GM21529 (cell line): ENCODE results near the gene PALS1.
"Not testable (repeated sequence)": the region's sequence is repeated elsewhere in the genome, so short reads cannot be mapped to it uniquely, and the experiment has no call there.

Experiments
- ATAC-seq: cut with Tn5 transposase; IDR thresholded peaks from one replicate; pipeline ENCODE4 v1.9.1; 2021; ENCODE audit not compliant: unreplicated experiment

The PALS1 gene

DNA sequence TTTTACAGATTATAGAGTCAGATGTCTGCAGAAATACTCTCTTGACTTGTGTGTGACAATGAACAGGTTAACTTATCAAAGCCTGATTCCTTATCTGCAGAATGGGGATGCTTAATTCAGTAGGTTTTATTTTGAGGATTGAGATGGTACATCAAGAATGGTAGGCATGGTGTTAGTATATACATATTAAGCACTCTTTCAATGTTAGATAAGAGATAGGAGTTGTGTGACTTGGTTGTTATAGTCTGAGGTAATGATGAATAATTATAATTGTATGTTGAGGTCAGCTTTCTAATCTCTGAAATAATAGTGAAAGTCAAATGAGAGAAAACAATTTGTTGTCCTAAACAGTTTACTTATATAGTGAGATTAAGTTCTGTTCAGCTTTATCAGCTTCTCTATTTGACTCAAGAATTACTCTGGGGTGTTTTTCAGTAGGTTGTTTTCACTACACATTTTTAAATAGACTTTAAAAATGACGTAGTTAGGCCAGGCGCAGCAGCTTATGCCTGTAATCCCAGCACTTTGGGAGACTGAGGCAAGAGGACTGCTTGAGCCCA is 11.9 kb downstream of the PALS1 start:
- no peak for ATAC-seq

DNA sequence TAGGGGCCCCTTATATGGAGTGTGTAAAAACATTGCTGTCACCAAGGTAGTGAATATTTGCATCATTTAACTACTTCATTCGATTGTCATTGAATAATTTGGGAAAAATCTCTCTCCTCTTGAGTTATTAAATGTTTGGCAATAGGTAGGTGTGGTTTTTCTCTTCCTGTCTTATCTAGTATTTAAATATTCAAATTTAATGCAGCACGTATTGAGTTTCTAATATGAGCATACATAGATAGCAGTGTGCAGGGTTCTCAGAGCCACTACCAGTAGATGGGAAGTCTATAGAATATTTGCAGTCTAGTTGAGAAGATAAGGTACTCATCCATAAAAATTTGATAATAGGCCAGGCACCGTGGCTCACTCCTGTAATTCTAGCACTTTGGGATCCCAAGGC is 16.7 kb downstream of the PALS1 start:
- no peak for ATAC-seq

- no peak for ATAC-seq
Measured at GRCh38 chr14:67260965-67261364, 19.7 kb downstream of the PALS1 start.

GRCh38 chr14:67263499-67264149 is 22.4 kb downstream of the PALS1 start:
- no peak for ATAC-seq

DNA sequence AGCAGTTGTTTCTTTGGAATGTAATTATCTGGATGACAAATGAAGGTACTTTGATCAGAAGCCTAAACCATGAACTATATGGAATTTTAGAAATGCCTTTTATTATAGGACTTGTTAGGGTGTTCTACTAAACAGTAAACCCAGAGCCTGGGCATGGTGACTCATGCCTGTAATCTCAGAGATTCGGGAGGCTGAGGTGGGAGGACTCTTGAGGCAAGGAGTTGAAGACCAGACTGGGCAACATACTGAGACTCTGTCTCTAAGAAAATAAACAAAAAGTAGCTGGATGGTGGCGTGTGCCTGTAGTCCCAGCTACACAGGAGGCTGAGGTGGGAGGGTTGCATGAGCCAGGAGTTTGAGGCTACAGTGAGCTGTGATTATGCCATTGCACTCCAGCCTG is 23.9 kb downstream of the PALS1 start:
- no peak for ATAC-seq

DNA sequence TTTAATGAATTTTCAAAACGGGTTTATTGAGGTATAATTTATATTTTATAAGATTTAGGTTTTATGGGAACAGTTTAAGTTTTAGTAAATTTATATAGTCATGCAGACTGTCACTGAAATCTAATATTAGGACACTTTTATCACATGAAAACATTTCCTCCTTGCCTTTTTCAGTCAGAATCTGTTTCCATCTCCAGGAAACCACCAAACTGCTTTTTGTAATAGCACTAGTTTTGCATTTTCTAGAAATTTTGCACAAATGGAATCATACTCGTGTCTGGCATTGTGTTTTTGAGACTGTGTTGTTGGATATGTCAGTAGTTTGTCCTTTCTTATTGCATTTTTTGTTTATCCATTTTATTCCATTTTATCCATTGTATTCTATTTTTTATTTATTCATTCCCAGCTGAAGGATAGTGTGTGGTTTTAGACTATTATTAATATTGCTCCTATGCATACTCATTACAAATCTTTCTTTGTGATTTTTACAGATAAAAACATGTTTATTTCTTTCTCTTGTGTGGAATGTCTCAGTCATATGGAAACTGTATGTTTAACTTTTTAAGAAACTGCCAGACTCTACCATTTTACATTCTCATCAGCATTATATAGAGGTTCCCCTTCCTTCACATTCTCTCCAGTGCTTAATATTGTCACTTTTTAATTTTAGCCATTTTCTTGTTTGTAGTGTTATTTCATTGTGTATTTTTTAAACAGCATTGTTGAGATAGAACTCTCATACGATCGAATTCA is 26.5 kb downstream of the PALS1 start:
- no peak for ATAC-seq

DNA sequence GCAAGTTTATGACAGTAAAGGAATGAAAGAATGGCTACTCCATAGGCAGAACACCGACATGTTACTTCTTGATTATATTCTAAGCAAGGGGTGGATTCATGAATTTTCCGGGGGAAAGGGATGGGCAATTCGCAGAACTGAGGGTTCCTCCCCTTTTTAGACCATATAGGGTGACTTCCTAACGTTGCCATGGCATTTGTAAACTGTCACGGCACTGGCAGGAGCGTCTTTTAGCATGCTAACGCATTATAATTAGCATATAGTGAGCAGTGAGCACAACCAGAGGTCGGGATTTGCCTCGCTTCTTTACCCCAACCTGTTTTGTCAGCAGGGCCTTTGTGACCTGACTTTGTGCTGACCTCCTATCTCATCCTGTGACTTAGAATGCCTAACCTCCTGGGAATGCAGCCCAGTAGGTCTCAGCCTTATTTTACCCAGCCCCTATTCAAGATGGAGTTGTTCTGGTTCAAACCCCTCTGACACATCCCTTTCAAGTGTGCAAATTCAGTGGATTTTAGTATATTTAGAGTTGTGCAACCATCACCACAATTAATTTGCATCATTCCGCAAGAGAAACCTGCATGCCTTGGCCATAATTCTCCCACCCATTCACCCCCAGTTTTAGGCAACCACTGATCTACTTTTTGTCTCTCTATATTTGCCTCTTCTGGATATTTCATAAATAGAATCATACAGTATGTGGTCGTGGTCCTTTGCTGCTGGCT is 27.4 kb downstream of the PALS1 start:
- ATAC-seq: no peak

DNA sequence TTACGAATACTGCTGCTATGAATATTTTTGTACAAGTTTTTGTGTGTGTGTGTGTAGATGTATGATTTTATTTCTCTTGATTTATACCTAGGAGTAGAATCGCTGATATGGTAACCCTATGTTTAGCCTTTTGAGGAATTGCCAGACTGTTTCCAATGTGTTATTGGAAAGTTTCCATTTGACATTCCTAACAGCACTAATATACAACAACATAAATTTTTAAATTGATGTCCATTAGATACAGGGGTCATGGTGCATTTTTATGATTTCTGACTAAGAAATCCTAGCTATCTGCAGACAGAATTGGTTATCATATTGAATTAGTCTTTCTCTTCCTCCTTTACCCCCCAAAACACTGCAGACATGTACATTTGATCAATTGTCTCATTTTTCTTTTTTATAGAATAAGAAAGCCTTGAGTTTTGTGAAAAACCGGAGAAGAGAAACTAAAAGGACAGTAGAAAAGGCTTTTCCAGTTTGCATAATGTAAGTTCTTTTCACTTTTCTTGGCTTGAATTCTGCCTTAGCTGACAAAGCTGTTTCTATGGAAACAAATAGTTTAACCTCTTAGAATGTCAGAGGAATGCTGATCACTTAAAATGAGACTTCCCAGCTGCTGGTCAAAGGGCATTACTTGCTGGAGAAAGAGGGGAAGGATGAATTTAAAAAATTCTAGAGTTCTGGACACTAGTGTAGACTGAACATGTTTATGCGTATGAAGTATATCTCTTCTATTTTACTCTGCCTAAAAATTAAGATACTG is 28.2 kb downstream of the PALS1 start:
- no peak for ATAC-seq

GRCh38 chr14:67270145-67270753 is 29.0 kb downstream of the PALS1 start:
- no peak for ATAC-seq

DNA sequence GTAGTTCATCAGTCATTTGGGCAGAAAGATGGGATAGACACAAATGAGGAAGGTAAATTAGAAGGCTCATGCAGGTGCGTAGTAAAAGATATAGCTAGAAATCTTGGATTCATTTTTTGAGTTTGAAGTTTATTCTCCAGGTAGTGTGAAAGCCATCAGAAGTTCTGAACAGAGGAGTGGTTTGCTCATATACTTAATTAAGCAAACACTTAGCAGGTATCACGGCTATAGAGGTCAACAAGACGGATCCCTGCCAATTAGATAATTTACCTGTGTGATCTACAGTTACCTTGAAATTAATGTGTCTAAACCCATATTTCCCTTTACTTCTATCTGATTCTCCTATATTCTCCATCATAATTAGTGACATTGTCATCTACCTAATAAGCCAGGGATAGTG is 29.7 kb downstream of the PALS1 start:
- ATAC-seq: no peak

- not testable (repeated sequence) for ATAC-seq
Measured at GRCh38 chr14:67273281-67273680, 32.0 kb downstream of the PALS1 start.

DNA sequence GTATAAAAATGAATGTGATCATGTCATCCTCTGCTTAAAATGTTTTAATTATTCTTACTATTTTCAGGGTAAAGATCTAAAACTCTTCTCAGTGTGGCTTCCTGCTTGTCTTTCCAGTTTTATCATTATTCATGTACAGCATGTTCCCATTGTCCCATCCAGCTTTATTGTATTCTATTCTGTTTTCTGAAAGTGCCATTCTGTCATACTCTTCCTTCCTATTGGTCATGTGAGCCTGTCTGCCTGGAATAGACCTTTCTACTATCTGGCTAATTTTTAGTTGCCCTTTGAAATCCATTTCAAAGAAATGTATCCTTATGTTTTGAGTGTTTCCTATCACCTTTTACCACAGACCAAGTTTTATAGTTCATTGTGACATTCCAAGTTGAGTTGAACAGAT is 34.9 kb downstream of the PALS1 start:
- no peak for ATAC-seq

- no peak for ATAC-seq
Measured at GRCh38 chr14:67280506-67280905, 39.3 kb downstream of the PALS1 start.

DNA sequence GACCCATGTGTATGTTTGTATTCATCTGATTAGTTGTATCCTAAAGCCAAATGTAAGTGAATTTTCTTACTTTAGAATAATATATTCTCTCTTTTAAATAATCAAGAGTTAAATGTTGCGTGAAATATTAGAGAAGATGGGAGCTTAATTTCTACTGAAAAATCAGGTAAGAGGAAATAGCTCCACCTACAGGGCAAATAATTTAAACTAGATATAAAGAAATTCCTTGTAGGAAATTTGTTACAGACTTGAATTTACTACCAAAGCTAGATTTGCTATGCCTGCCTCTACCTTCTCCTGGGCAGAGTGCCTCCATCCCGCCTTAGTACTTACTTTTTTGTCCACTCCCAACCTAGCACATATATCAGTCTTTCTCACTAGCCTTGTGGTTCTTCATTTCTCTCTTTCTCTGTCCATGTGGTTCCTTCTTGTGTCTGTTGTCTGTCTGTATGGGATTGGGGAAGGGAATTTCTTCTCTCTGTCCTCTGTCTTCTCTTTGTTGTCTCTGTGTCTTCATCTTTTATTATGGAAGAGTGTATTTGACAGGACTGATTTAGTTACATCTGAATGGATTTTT is 44.7 kb downstream of the PALS1 start:
- ATAC-seq: no peak
